Measurements from ENCODE around the gene ZNF425. TPM values are rescaled to one million over a fixed set of nuclear protein-coding genes. Genes with fewer than 3 reads are reported as not detected.
"Not testable (repeated sequence)": the region's sequence is repeated elsewhere in the genome, so short reads cannot be mapped to it uniquely, and the experiment has no call there.

Gene ZNF425
- total RNA-seq, 2 donors from 2014 or later = 2.8 to 4.0 TPM

DNA sequence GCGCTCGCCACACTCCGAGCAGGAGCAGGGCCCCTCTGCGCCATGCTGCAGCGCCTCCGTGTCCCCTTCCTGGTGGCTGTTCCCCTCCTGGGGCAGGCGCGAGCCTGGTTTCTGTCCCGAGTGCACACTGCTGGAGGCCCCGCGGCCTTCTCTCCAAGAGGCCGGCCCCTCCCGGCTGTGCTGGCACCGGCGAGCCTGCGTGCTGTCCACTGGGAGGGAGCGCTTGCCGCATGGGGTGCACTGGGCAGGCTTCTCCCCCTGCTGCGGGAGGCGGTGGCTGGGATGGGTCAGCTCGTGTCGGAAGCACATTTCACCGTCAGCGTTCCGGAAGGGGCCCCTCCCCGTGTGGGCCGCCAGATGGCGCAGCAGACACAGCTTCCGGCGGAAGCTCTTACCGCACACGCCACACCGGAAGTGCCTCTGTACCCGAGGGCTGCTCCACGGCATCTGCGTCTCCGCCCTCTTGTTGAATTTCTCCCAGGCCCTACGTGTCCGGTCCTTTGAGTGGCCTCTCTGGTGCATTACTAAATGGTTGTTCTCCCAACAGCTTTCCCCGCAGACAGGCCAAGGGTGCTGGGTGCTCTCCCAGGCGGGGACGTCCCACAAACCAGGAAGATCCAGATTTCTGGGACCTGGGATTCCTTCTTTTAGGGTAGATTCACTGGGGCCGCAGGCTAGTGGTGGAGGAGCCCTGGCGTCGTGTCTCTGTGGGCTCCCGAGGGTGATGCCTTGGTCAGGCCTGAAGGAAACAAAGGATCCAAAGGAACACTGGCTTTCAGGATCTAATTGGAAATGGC, 54.3 kb downstream of the ZNF425 start:
- Histone ChIP-seq H3K27ac (no peak overlapping the region), H3K4me3 (no peak overlapping the region), H3K9me3 (no peaks in the 10 kb centered on the region), H3K36me3 (no peaks in the 10 kb centered on the region), H3K27me3 (replicated peaks; ENCODE audit: insufficient read depth) (no peaks in the 10 kb centered on the region), H3K4me1 (replicated peaks) (no peaks in the 10 kb centered on the region)
- intact Hi-C loops (cut with DNase I) = no loop called here
- DNase-seq (ENCODE audit: low spot score) = no peak
- TF ChIP-seq POLR2A (IDR thresholded peaks at IDR 0.05) (no peak), POLR2AphosphoS5 (IDR thresholded peaks at IDR 0.05) (no peak)
- TF ChIP-seq, protein P1, sequence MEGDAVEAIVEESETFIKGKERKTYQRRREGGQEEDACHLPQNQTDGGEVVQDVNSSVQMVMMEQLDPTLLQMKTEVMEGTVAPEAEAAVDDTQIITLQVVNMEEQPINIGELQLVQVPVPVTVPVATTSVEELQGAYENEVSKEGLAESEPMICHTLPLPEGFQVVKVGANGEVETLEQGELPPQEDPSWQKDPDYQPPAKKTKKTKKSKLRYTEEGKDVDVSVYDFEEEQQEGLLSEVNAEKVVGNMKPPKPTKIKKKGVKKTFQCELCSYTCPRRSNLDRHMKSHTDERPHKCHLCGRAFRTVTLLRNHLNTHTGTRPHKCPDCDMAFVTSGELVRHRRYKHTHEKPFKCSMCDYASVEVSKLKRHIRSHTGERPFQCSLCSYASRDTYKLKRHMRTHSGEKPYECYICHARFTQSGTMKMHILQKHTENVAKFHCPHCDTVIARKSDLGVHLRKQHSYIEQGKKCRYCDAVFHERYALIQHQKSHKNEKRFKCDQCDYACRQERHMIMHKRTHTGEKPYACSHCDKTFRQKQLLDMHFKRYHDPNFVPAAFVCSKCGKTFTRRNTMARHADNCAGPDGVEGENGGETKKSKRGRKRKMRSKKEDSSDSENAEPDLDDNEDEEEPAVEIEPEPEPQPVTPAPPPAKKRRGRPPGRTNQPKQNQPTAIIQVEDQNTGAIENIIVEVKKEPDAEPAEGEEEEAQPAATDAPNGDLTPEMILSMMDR (IDR thresholded peaks at IDR 0.05) = no peak
- 79% methylated on average over 38 of the region's 46 CpGs for WGBS

DNA sequence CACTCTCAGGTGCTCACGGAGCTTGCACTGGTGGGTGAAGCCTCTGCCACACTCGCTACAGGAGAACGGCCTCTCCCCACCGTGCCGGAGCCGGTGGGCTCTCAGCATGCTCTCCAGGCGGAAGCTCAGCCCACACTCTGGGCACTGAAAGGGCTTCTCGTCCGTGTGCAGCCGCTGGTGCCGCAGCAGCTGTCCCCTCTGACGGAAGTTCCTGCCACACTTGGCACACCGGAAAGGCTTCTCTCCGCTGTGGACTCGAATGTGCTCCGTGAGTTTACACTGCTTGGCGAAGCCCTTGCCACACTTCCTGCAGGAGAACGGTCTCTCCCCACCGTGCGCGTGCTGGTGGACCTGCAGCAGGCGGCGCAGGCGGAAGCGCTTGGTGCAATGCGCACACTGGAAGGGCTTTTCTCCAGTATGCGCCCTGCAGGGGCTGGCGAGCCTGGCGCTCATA, 54.9 kb downstream of the ZNF425 start:
- 91% methylated on average over 29 of the region's 29 CpGs for WGBS
- no peak overlapping the region for H3K27ac ChIP-seq
- no peak for TF ChIP-seq POLR2AphosphoS5 (IDR thresholded peaks at IDR 0.05)
- H3K36me3 ChIP-seq = no peaks in the 10 kb centered on the region
- H3K27me3 ChIP-seq (replicated peaks; ENCODE audit: insufficient read depth) = no peaks in the 10 kb centered on the region
- no peak overlapping the region for H3K4me3 ChIP-seq
- intact Hi-C loops (cut with DNase I) = no loop called here
- DNase-seq (ENCODE audit: low spot score) = no peak
- H3K9me3 ChIP-seq = no peaks in the 10 kb centered on the region
- H3K4me1 ChIP-seq (replicated peaks) = no peaks in the 10 kb centered on the region

DNA sequence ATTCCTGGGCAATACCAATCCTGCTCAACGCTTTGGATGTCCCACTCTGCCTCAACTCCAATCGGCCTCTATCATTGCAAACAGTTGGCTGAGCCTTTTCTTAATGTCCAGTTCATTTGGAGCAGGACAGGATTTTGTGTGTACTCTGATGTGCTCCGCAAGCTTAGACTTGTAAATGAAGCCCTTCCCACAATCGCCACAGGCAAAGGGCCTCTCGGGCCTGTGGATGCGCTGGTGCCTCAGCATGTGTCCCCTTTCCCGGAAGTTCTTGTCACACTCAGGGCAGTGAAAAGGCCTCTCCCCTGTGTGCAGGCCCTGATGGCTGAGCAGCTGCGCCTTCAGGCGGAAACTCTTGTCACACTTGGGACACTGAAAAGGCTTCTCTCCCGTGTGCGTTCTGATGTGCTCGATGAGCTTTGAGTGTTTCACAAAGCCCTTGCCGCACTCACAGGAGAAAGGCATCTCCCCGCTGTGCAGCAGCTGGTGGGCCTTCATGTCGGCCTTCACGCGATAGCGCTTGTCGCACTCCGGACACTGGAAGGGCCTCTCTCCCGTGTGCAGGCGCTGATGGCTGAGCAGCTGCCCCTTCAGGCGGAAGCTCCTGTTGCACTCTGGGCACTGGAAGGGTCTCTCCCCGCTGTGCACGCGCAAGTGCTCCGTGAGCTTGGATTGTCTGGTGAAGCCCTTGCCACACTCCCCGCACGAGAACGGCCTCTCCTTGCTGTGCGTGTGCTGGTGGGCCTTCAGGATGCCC, 55.6 kb downstream of the ZNF425 start:
- Histone ChIP-seq H3K4me3 (no peak overlapping the region), H3K36me3 (no peaks in the 10 kb centered on the region)
- DNase-seq (ENCODE audit: low spot score) = no peak

DNA sequence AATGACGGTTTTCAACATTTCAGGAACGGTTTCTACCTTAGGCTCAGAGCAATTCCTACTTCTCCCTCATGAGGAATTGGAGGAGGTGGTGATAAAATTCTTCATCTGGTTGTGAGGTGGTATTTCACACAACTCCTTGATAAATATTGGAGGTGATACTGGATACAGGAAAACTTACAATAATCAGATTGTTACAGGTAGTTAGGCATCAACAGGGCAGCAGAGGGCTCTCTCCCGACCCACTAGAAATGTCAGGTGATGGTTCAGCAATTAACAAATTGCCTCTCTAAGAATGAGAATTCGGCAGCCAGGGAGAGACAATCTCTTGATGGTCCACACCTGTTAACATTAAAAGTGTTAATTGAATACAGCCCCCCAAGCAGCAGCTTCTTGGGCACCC, 58.3 kb downstream of the ZNF425 start:
- H3K4me3 ChIP-seq = no peak overlapping the region
- no peaks in the 10 kb centered on the region for H3K27me3 ChIP-seq (replicated peaks; ENCODE audit: insufficient read depth)
- 60% methylated on average over 4 of the region's 4 CpGs for WGBS
- intact Hi-C loops (cut with DNase I) = loop anchor here (5.0 kb wide), 2 partner anchors 41 to 61 kb away; partner anchors contain the start of gene PDIA4
- H3K4me1 ChIP-seq (replicated peaks) = no peaks in the 10 kb centered on the region
- no peak overlapping the region for H3K27ac ChIP-seq
- H3K9me3 ChIP-seq = no peaks in the 10 kb centered on the region
- no peak for DNase-seq (ENCODE audit: low spot score)
- H3K36me3 ChIP-seq = no peaks in the 10 kb centered on the region
- TF ChIP-seq POLR2A (IDR thresholded peaks at IDR 0.05) (no peak), POLR2AphosphoS5 (IDR thresholded peaks at IDR 0.05) (no peak)
- TF ChIP-seq, protein P1 (IDR thresholded peaks at IDR 0.05) = no peak

More for the DNA sequence above, 55.6 kb downstream of the ZNF425 start:
- Histone ChIP-seq H3K4me1 (replicated peaks) (no peaks in the 10 kb centered on the region), H3K27ac (no peak overlapping the region), H3K27me3 (replicated peaks; ENCODE audit: insufficient read depth) (no peaks in the 10 kb centered on the region), H3K9me3 (no peaks in the 10 kb centered on the region)
- intact Hi-C loops (cut with DNase I) = no loop called here
- 93% methylated on average over 31 of the region's 31 CpGs for WGBS
- no peak for TF ChIP-seq POLR2AphosphoS5 (IDR thresholded peaks at IDR 0.05)
- TF ChIP-seq, protein P1 (IDR thresholded peaks at IDR 0.05) = no peak
- TF ChIP-seq POLR2A (IDR thresholded peaks at IDR 0.05) = no peak

DNA sequence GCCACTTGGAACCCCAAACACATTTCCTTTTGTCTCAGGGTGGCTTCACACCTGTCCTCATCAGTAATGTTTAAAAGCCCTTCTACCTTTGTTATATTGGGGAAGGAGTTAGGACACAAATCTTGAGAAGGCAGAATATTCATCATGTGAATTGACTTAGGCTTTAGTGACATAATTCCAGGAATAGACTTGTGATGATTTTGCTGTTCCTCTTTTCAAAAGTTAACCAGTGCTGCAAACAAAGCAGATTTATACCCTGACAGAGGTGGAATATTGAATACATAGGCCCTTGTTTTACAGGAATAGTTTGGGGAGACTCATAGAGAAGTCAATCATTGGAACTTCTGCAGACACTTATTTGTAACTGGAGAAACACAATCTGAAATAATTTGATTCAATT, 62.6 kb downstream of the ZNF425 start:
- H3K27me3 ChIP-seq (replicated peaks; ENCODE audit: insufficient read depth) = no peaks in the 10 kb centered on the region
- no peaks in the 10 kb centered on the region for H3K9me3 ChIP-seq
- no peak for TF ChIP-seq POLR2A (IDR thresholded peaks at IDR 0.05)
- no peak for TF ChIP-seq POLR2AphosphoS5 (IDR thresholded peaks at IDR 0.05)
- TF ChIP-seq, protein P1 (IDR thresholded peaks at IDR 0.05) = no peak
- no peak overlapping the region for H3K27ac ChIP-seq
- no peaks in the 10 kb centered on the region for H3K36me3 ChIP-seq
- intact Hi-C loops (cut with DNase I) = no loop called here
- no peaks in the 10 kb centered on the region for H3K4me1 ChIP-seq (replicated peaks)
- DNase-seq (ENCODE audit: low spot score) = no peak
- H3K4me3 ChIP-seq = no peak overlapping the region

DNA sequence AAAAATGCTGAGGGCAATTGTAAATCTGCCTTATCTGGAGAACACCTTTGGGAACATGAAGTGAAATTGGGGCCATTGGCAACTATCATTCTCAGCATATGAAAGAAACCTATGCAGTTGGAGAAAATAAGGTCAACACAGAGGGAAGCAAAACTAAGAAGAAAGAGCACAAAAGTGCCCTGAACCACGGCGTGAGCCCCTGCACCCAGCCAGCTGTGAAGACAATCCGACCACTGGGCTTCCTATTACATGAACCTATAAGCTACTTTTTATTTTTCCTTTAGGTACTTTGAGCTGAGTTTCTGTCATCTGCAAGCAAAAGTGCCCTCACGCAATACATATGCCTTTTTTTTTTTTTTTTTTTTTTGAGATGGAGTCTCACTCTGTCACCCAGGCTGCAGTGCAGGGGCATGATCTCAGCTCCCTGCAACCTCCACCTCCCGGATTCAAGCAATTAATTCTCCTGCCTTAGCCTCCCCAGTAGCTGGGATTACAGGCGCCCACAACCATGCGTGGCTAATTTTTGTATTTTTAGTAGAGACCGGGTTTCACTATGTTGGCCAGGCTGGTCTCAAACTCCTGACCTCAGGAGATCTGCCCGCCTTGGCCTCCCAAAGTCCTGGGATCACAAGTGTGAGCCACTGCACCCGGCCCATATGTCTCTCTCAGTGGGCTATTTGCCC, 63.8 kb downstream of the ZNF425 start:
- intact Hi-C loops (cut with DNase I) = not testable (repeated sequence)

More for the DNA sequence above, 63.8 kb downstream of the ZNF425 start:
- 88% methylated on average over 10 of the region's 10 CpGs for WGBS
- not testable (repeated sequence) for DNase-seq (ENCODE audit: low spot score); H3K36me3 ChIP-seq; H3K9me3 ChIP-seq; H3K27me3 ChIP-seq (replicated peaks; ENCODE audit: insufficient read depth); H3K27ac ChIP-seq; H3K4me1 ChIP-seq (replicated peaks); H3K4me3 ChIP-seq
